ENCODE data around the gene UBAC1.

DNA sequence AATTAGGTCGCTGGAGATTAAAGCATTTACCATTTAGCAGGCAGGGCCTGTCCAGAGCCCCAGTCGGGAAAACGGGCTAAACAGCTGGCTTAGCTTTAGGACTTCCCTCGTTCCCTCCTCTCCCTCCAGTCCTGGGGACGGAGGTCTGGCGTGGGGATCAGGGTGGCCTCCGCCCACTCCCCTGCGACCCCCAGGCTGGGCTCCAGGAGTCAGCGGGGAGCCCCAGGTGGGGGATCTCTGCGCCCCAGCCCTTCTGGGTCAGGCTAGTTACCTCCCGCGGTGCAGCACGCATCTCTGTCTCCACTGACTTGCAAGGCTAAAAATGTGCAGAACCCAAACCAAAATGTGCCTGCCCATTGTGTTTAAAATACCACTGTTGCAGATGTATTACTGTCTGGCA lies 37.7 kb downstream of the UBAC1 start:
- TF ChIP-seq POLR2AphosphoS5 (IDR thresholded peaks at IDR 0.05; ENCODE audit: borderline replicate concordance, low read depth, low read length) (no peak), EZH2 (IDR thresholded peaks at IDR 0.05) (no peak), FOXP2 (optimal IDR thresholded peaks at IDR 0.05; ENCODE audit: control extremely low read depth, extremely low read length, insufficient read depth) (no peak)

All from SK-N-MC (cell line).